Brain microvascular endothelial cell (primary cell): Measurements from ENCODE around the gene CEP85L.

Experiments used
- DNase-seq: peaks from one replicate; pipeline ENCODE4 v3.0.0-alpha.2; 2020
- H3K27ac ChIP-seq: fragments of 250-450 bp; sonication (Bioruptor Pico); 2 replicates; pipeline ENCODE4 v1.5.1; 2020; ENCODE audit warnings: mild to moderate bottlenecking, moderate library complexity
- H3K27me3 ChIP-seq: fragments of 250-450 bp; sonication (Bioruptor Pico); replicated peaks from 2 replicates; pipeline ENCODE4 v1.5.1; 2020; ENCODE audit warnings: mild to moderate bottlenecking
- H3K36me3 ChIP-seq: fragments of 250-450 bp; sonication (Bioruptor Pico); replicated peaks from 2 replicates; pipeline ENCODE4 v1.5.1; 2020; ENCODE audit warnings: mild to moderate bottlenecking
- H3K4me3 ChIP-seq: 2 replicates; pipeline ENCODE4 v1.5.1; 2011; ENCODE audit warnings: low read depth, mild to moderate bottlenecking, control low read depth, low read length, moderate library complexity
- CTCF ChIP-seq: IDR thresholded peaks from 2 replicates; pipeline ENCODE4 v1.5.1; 2011; ENCODE audit warnings: low read depth, mild to moderate bottlenecking, moderate library complexity, low read length, control low read depth, inconsistent platforms; ENCODE audit errors: missing control alignments
- in situ Hi-C: cut with HindIII; loops from 2 replicates; pipeline ENCODE4 v1.10.0; 2017; ENCODE audit warnings: low sequenced_read_pairs, low pct_ligation_motif_present

Gene CEP85L

GRCh38 chr6:118659513-118660217 is 8.3 kb upstream of the CEP85L start:
- no peak for TF ChIP-seq CTCF
- in situ Hi-C loops, result no loop called here
- Histone ChIP-seq H3K4me3 (no peak overlapping the region), H3K27me3 (no peaks in the 10 kb centered on the region), H3K27ac (no peak overlapping the region), H3K36me3 (no peaks in the 10 kb centered on the region)
- DNase-seq, result no peak

- no peaks in the 10 kb centered on the region for H3K27me3 ChIP-seq
- no peak overlapping the region for H3K4me3 ChIP-seq
- H3K27ac ChIP-seq, result no peak overlapping the region
- no peaks in the 10 kb centered on the region for H3K36me3 ChIP-seq
- in situ Hi-C loops, result no loop called here
- no peak for TF ChIP-seq CTCF
- no peak for DNase-seq
Measured at GRCh38 chr6:118656847-118657451, 5.6 kb upstream of the CEP85L start.

- DNase-seq, result no peak
- no peak for TF ChIP-seq CTCF
- Histone ChIP-seq H3K4me3 (peak overlapping the region; percentile 84), H3K27me3 (no peaks in the 10 kb centered on the region), H3K36me3 (no peaks in the 10 kb centered on the region), H3K27ac (no peak overlapping the region)
- in situ Hi-C loops, result no loop called here
Measured at GRCh38 chr6:118652051-118652615, 742 bp upstream of the CEP85L start.

- Histone ChIP-seq H3K27me3 (no peaks in the 10 kb centered on the region), H3K4me3 (peak overlapping the region; percentile 84), H3K36me3 (no peaks in the 10 kb centered on the region), H3K27ac (peak overlapping the region; percentile 82)
- peak; percentile 9 for TF ChIP-seq CTCF
- in situ Hi-C loops, result no loop called here
- no peak for DNase-seq
Measured at GRCh38 chr6:118650582-118651281, 659 bp downstream of the CEP85L start.

GRCh38 chr6:118649918-118650581 is 1.3 kb downstream of the CEP85L start:
- Histone ChIP-seq H3K4me3 (peak overlapping the region; percentile 84), H3K27ac (peak overlapping the region; percentile 82), H3K27me3 (no peaks in the 10 kb centered on the region), H3K36me3 (no peaks in the 10 kb centered on the region)
- TF ChIP-seq CTCF, result no peak
- in situ Hi-C loops, result no loop called here
- peak; percentile 34 for DNase-seq
